Mucosa of gallbladder (tissue), 1 donor: ENCODE data around the gene CEP89. TPM values are rescaled to one million over a fixed set of nuclear protein-coding genes. Genes with fewer than 3 reads are reported as not detected.
"Not testable (repeated sequence)": the region's sequence is repeated elsewhere in the genome, so short reads cannot be mapped to it uniquely, and the experiment has no call there.

Experiments used
- DNase-seq: peaks from one replicate; pipeline ENCODE4 v3.0.0-alpha.2; 2020; ENCODE audit warnings: low spot score
- total RNA-seq: library from RNA; stranded (reverse); gene quantifications from one replicate; pipeline ENCODE4 v1.2.1, GENCODE V29; 2021
- donor health status: DM: no; HTN: no; CAD: no.

Gene CEP89
- total RNA-seq, 1 donor from 2014 or later, result 19.8 TPM

- DNase-seq, result no peak
These were observed 134.2 kb downstream of the CEP89 start for GRCh38 chr19:32837531-32837930.

- not testable (repeated sequence) for DNase-seq
These were observed 138.4 kb downstream of the CEP89 start for GRCh38 chr19:32833388-32833787.

- DNase-seq, result not testable (repeated sequence)
These were observed 138.9 kb downstream of the CEP89 start for GRCh38 chr19:32832825-32833224.

GRCh38 chr19:32832094-32832493 lies 139.7 kb downstream of the CEP89 start:
- not testable (repeated sequence) for DNase-seq

- no peak for DNase-seq
These were observed 140.1 kb downstream of the CEP89 start for GRCh38 chr19:32831611-32832010.

GRCh38 chr19:32830231-32831014 lies 141.3 kb downstream of the CEP89 start:
- DNase-seq, result no peak

GRCh38 chr19:32829345-32829896 lies 142.3 kb downstream of the CEP89 start:
- no peak for DNase-seq

- DNase-seq, result no peak
These were observed 143.0 kb downstream of the CEP89 start for GRCh38 chr19:32828643-32829344.

GRCh38 chr19:32828139-32828538 lies 143.6 kb downstream of the CEP89 start:
- DNase-seq, result no peak

Other genes with a start within 250 kb of the CEP89 start
- 0.32 TPM for gene SLC7A9, start 102.2 kb downstream of the CEP89 start, total RNA-seq
- 1.7 TPM for gene FAAP24, start 284 bp upstream of the CEP89 start, total RNA-seq
- gene RHPN2, start 92.9 kb upstream of the CEP89 start, total RNA-seq, result 50.4 TPM
- 7.6 TPM for gene GPATCH1, start 109.2 kb upstream of the CEP89 start, total RNA-seq
- gene WDR88, start 160.2 kb upstream of the CEP89 start, total RNA-seq, result not detected
- 25.7 TPM for gene LRP3, start 222.4 kb upstream of the CEP89 start, total RNA-seq